ENCODE results near the gene AGO3. TPM values are rescaled to one million over a fixed set of nuclear protein-coding genes. Genes with fewer than 3 reads are reported as not detected.
"Not testable (repeated sequence)": the region's sequence is repeated elsewhere in the genome, so short reads cannot be mapped to it uniquely, and the experiment has no call there.

The AGO3 gene
- total and polyA plus RNA-seq, 4 donors = 3.0 to 19.5 (median 7.1) TPM

GRCh38 chr1:35968396-35968795, 37.5 kb downstream of the AGO3 start:
- no peak overlapping the region for H3K9ac ChIP-seq (ENCODE audit: low read depth in 1 of 2, low read length in 2 of 2)
- no peaks in the 10 kb centered on the region for H3K27me3 ChIP-seq (ENCODE audit: control insufficient read depth in 4 of 4, insufficient read depth in 4 of 4, low read length in 3 of 4)
- H3K27ac ChIP-seq (ENCODE audit: low read depth in 1 of 2, low read length in 2 of 2) = no peak overlapping the region
- WGBS = 97% methylated on average over 1 of the region's 1 CpG
- TF ChIP-seq EGR1 (IDR thresholded peaks at IDR 0.05; ENCODE audit: low read depth in 2 of 2) (no peak), MAX (IDR thresholded peaks at IDR 0.05) (no peak), GABPA (IDR thresholded peaks at IDR 0.05 in 1 of 2, conservative IDR thresholded peaks at IDR 0.05 in 1 of 2) (no peak), RXRA (IDR thresholded peaks at IDR 0.05) (no peak), YY1 (IDR thresholded peaks at IDR 0.05) (no peak)
- TF ChIP-seq, protein P1, sequence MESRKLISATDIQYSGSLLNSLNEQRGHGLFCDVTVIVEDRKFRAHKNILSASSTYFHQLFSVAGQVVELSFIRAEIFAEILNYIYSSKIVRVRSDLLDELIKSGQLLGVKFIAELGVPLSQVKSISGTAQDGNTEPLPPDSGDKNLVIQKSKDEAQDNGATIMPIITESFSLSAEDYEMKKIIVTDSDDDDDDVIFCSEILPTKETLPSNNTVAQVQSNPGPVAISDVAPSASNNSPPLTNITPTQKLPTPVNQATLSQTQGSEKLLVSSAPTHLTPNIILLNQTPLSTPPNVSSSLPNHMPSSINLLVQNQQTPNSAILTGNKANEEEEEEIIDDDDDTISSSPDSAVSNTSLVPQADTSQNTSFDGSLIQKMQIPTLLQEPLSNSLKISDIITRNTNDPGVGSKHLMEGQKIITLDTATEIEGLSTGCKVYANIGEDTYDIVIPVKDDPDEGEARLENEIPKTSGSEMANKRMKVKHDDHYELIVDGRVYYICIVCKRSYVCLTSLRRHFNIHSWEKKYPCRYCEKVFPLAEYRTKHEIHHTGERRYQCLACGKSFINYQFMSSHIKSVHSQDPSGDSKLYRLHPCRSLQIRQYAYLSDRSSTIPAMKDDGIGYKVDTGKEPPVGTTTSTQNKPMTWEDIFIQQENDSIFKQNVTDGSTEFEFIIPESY (IDR thresholded peaks at IDR 0.05) = no peak
- H3K36me3 ChIP-seq (ENCODE audit: control insufficient read depth in 4 of 4, insufficient read depth in 3 of 4, low read depth in 1 of 4, low read length in 3 of 4) = peaks cover 3 to 19% (median 8%) of the 10 kb centered on the region in 4 donors
- DNase-seq (ENCODE audit: low spot score) = no peak
- peaks cover 0 to 1% (median 0%) of the 10 kb centered on the region in 4 donors for H3K4me1 ChIP-seq (ENCODE audit: control insufficient read depth in 4 of 4, insufficient read depth in 4 of 4, low read length in 3 of 4)
- H3K4me3 ChIP-seq (ENCODE audit: low read depth in 1 of 3, low read length in 3 of 3) = no peak overlapping the region
- no peaks in the 10 kb centered on the region for H3K9me3 ChIP-seq (ENCODE audit: control insufficient read depth in 4 of 4, low read length in 3 of 4)

DNA sequence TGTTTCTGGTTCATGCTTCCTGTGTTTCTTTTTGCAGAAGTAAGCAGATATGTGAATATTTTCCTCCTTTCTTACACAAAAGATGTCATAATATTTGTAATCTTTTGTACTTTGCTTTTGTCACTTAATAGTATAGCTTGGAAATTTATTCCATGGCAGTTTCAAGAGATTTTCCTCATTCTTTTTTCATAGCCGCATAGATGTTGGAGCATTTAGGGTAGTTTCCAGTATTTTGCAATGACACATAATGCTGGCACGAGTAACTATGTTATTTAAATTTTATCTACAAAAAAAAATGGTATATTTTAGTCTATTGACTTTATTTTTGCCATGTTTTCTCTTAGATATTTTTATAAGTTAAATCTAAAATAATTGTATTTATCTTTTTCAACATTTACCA, 40.7 kb downstream of the AGO3 start:
- peaks cover 3 to 30% (median 12%) of the 10 kb centered on the region in 4 donors for H3K36me3 ChIP-seq (ENCODE audit: control insufficient read depth in 4 of 4, insufficient read depth in 3 of 4, low read depth in 1 of 4, low read length in 3 of 4)

DNA sequence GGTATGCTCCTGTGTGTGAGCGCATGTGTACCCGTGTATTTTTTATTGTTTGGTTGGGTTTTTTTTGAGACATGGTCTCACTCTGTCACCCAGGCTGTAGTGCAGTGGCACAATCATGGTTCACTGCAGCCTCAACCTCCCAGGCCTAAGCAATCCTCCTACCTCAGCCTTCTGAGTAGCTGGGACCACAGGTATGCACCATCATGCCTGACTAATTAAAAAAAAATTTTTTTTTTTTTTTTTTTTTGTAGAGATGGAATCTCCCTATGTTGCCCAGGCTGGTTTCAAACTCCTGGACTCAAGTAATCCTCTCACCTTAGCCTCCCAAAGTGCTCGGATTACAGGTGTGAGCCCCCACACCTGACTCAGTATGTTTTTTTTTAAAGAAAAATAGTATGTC, 41.7 kb downstream of the AGO3 start:
- H3K27ac ChIP-seq (ENCODE audit: low read depth in 1 of 2, low read length in 2 of 2); H3K4me1 ChIP-seq (ENCODE audit: control insufficient read depth in 4 of 4, insufficient read depth in 4 of 4, low read length in 3 of 4); H3K9ac ChIP-seq (ENCODE audit: low read depth in 1 of 2, low read length in 2 of 2); H3K9me3 ChIP-seq (ENCODE audit: control insufficient read depth in 4 of 4, low read length in 3 of 4); H3K27me3 ChIP-seq (ENCODE audit: control insufficient read depth in 4 of 4, insufficient read depth in 4 of 4, low read length in 3 of 4); H3K4me3 ChIP-seq (ENCODE audit: low read depth in 1 of 3, low read length in 3 of 3); DNase-seq (ENCODE audit: low spot score): not testable (repeated sequence)
- H3K36me3 ChIP-seq (ENCODE audit: control insufficient read depth in 4 of 4, insufficient read depth in 3 of 4, low read depth in 1 of 4, low read length in 3 of 4) = peaks cover 3 to 30% (median 12%) of the 10 kb centered on the region in 4 donors
- WGBS = 97% methylated on average over 3 of the region's 3 CpGs

More for the DNA sequence above, 40.7 kb downstream of the AGO3 start:
- Histone ChIP-seq H3K27me3 (ENCODE audit: control insufficient read depth in 4 of 4, insufficient read depth in 4 of 4, low read length in 3 of 4) (no peaks in the 10 kb centered on the region), H3K9me3 (ENCODE audit: control insufficient read depth in 4 of 4, low read length in 3 of 4) (no peaks in the 10 kb centered on the region), H3K27ac (ENCODE audit: low read depth in 1 of 2, low read length in 2 of 2) (no peak overlapping the region), H3K9ac (ENCODE audit: low read depth in 1 of 2, low read length in 2 of 2) (no peak overlapping the region), H3K4me3 (ENCODE audit: low read depth in 1 of 3, low read length in 3 of 3) (no peak overlapping the region), H3K4me1 (ENCODE audit: control insufficient read depth in 4 of 4, insufficient read depth in 4 of 4, low read length in 3 of 4) (peaks cover 0 to 1% (median 0%) of the 10 kb centered on the region in 4 donors)
- WGBS = 93% methylated on average over 2 of the region's 2 CpGs
- no peak for DNase-seq (ENCODE audit: low spot score)
- TF ChIP-seq JUND (IDR thresholded peaks at IDR 0.05) (no peak), TAF1 (conservative IDR thresholded peaks at IDR 0.05) (no peak), EGR1 (IDR thresholded peaks at IDR 0.05; ENCODE audit: low read depth in 2 of 2) (no peak), YY1 (IDR thresholded peaks at IDR 0.05) (no peak), GABPA (IDR thresholded peaks at IDR 0.05 in 1 of 2, conservative IDR thresholded peaks at IDR 0.05 in 1 of 2) (no peak), ATF3 (IDR thresholded peaks at IDR 0.05) (no peak), SP1 (IDR thresholded peaks at IDR 0.05) (no peak), HNF4G (IDR thresholded peaks at IDR 0.05) (no peak), RXRA (IDR thresholded peaks at IDR 0.05) (no peak), HNF4A (conservative IDR thresholded peaks at IDR 0.05) (no peak), MAX (IDR thresholded peaks at IDR 0.05) (no peak), FOXA1 (IDR thresholded peaks at IDR 0.05) (no peak), RAD21 (IDR thresholded peaks at IDR 0.05) (no peak), NR2F2 (IDR thresholded peaks at IDR 0.05) (no peak)
- TF ChIP-seq, protein P1 (IDR thresholded peaks at IDR 0.05) = no peak
- TF ChIP-seq, protein P2, sequence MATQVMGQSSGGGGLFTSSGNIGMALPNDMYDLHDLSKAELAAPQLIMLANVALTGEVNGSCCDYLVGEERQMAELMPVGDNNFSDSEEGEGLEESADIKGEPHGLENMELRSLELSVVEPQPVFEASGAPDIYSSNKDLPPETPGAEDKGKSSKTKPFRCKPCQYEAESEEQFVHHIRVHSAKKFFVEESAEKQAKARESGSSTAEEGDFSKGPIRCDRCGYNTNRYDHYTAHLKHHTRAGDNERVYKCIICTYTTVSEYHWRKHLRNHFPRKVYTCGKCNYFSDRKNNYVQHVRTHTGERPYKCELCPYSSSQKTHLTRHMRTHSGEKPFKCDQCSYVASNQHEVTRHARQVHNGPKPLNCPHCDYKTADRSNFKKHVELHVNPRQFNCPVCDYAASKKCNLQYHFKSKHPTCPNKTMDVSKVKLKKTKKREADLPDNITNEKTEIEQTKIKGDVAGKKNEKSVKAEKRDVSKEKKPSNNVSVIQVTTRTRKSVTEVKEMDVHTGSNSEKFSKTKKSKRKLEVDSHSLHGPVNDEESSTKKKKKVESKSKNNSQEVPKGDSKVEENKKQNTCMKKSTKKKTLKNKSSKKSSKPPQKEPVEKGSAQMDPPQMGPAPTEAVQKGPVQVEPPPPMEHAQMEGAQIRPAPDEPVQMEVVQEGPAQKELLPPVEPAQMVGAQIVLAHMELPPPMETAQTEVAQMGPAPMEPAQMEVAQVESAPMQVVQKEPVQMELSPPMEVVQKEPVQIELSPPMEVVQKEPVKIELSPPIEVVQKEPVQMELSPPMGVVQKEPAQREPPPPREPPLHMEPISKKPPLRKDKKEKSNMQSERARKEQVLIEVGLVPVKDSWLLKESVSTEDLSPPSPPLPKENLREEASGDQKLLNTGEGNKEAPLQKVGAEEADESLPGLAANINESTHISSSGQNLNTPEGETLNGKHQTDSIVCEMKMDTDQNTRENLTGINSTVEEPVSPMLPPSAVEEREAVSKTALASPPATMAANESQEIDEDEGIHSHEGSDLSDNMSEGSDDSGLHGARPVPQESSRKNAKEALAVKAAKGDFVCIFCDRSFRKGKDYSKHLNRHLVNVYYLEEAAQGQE (IDR thresholded peaks at IDR 0.05) = no peak

Data from liver (tissue), 9 donors.